ENCODE results near the gene FA2H.
"Not testable (repeated sequence)": the region's sequence is repeated elsewhere in the genome, so short reads cannot be mapped to it uniquely, and the experiment has no call there.

Gene FA2H

GRCh38 chr16:74766729-74767128 is 7.9 kb downstream of the FA2H start:
- Mint-ChIP-seq H3K4me1 (no peaks in the 10 kb centered on the region), H3K36me3 (ENCODE audit: low read depth) (no peaks in the 10 kb centered on the region), H3K4me3 (no peak overlapping the region), H3K27me3 (ENCODE audit: low read depth, poor library complexity) (peaks cover 57% of the 10 kb centered on the region), H3K9me3 (peaks cover 12% of the 10 kb centered on the region), H3K27ac (no peak overlapping the region)
- TF ChIP-seq, protein P1, sequence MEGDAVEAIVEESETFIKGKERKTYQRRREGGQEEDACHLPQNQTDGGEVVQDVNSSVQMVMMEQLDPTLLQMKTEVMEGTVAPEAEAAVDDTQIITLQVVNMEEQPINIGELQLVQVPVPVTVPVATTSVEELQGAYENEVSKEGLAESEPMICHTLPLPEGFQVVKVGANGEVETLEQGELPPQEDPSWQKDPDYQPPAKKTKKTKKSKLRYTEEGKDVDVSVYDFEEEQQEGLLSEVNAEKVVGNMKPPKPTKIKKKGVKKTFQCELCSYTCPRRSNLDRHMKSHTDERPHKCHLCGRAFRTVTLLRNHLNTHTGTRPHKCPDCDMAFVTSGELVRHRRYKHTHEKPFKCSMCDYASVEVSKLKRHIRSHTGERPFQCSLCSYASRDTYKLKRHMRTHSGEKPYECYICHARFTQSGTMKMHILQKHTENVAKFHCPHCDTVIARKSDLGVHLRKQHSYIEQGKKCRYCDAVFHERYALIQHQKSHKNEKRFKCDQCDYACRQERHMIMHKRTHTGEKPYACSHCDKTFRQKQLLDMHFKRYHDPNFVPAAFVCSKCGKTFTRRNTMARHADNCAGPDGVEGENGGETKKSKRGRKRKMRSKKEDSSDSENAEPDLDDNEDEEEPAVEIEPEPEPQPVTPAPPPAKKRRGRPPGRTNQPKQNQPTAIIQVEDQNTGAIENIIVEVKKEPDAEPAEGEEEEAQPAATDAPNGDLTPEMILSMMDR (IDR thresholded peaks at IDR 0.05), result no peak
- DNase-seq, result no peak

GRCh38 chr16:74764184-74764583 is 10.4 kb downstream of the FA2H start:
- peaks cover 12% of the 10 kb centered on the region for H3K9me3 Mint-ChIP-seq
- not testable (repeated sequence) for DNase-seq; H3K27ac Mint-ChIP-seq; H3K4me3 Mint-ChIP-seq; H3K36me3 Mint-ChIP-seq (ENCODE audit: low read depth)
- peaks cover 36% of the 10 kb centered on the region for H3K27me3 Mint-ChIP-seq (ENCODE audit: low read depth, poor library complexity)
- H3K4me1 Mint-ChIP-seq, result peaks cover 12% of the 10 kb centered on the region

DNA sequence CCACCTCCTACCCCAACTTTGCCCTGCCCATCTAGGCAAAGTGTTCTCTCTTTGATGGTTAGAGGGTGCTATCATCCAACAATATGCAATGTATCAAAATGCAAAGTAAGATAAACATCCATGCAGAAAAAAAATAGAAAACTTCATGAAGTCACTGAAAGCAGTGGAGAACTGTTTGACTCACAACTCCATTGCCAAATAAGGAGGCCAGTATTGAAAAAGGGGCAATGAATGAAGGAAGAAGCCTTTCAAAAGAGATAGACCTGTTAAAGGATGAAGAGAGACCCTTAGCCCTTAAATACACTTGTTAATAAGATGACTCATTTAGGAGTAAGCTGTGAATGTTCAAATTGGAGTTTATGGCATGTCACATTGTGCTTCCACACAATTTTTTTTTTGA is 13.0 kb downstream of the FA2H start:
- Mint-ChIP-seq H3K27ac (no peak overlapping the region), H3K27me3 (ENCODE audit: low read depth, poor library complexity) (peaks cover 22% of the 10 kb centered on the region), H3K4me3 (no peak overlapping the region), H3K4me1 (peaks cover 12% of the 10 kb centered on the region), H3K36me3 (ENCODE audit: low read depth) (no peaks in the 10 kb centered on the region), H3K9me3 (peaks cover 3% of the 10 kb centered on the region)
- no peak for DNase-seq
- TF ChIP-seq, protein P1 (IDR thresholded peaks at IDR 0.05), result no peak

DNA sequence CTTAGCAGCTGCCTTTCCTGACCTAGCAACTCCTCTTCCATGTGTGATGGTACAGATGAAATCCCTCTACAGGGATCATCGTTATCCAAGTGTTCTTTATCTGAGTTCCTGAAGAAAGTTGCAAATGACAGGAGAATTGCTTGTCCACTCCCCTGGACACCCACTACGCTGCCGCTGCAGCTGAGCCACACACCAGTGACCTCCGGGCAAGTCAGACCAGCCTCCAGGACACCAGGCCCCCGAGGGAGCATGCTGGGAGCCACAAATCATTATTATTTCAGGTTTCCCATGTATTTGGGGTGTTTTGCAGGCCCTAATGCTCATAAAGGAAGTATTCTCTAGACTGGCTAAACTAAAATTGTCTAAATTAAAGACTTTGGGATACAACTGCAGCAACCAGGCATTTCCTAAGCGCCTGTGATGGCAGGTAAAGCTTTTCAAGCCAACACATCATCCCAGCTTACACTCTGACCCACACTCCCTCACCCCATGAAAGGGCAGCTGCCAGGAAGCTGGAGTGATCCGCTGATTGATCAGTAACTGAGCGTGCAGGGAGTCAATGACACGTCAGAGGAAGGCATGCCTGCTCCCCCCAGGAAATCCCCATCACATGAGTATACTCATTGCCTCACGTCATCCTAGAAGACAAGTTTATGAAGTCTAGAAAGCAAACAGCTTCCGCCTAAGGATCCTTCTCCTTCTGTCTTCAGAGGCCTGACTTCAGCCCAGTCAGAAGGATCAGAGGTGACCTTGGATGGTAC is 14.4 kb downstream of the FA2H start:
- Mint-ChIP-seq H3K4me3 (no peak overlapping the region), H3K9me3 (no peaks in the 10 kb centered on the region), H3K27ac (no peak overlapping the region), H3K27me3 (ENCODE audit: low read depth, poor library complexity) (peaks cover 23% of the 10 kb centered on the region), H3K36me3 (ENCODE audit: low read depth) (no peaks in the 10 kb centered on the region), H3K4me1 (peaks cover 12% of the 10 kb centered on the region)
- TF ChIP-seq, protein P1 (IDR thresholded peaks at IDR 0.05), result no peak
- no peak for DNase-seq

- peaks cover 29% of the 10 kb centered on the region for H3K27me3 Mint-ChIP-seq (ENCODE audit: low read depth, poor library complexity)
- no peak overlapping the region for H3K4me3 Mint-ChIP-seq
- no peaks in the 10 kb centered on the region for H3K36me3 Mint-ChIP-seq (ENCODE audit: low read depth)
- no peak overlapping the region for H3K27ac Mint-ChIP-seq
- peaks cover 12% of the 10 kb centered on the region for H3K4me1 Mint-ChIP-seq
- no peak for DNase-seq
- no peaks in the 10 kb centered on the region for H3K9me3 Mint-ChIP-seq
- TF ChIP-seq, protein P1 (IDR thresholded peaks at IDR 0.05), result no peak
These were observed 15.1 kb downstream of the FA2H start for GRCh38 chr16:74759564-74759963.

- H3K27ac Mint-ChIP-seq, result no peak overlapping the region
- H3K4me3 Mint-ChIP-seq, result no peak overlapping the region
- peaks cover 30% of the 10 kb centered on the region for H3K27me3 Mint-ChIP-seq (ENCODE audit: low read depth, poor library complexity)
- TF ChIP-seq, protein P1 (IDR thresholded peaks at IDR 0.05), result no peak
- no peaks in the 10 kb centered on the region for H3K36me3 Mint-ChIP-seq (ENCODE audit: low read depth)
- no peaks in the 10 kb centered on the region for H3K9me3 Mint-ChIP-seq
- peaks cover 12% of the 10 kb centered on the region for H3K4me1 Mint-ChIP-seq
- DNase-seq, result no peak
These were observed 15.8 kb downstream of the FA2H start for GRCh38 chr16:74758801-74759200.

All from nephron progenitor cell (in vitro differentiated cells).